Measurements from ENCODE around the gene CDHR3. TPM values are rescaled to one million over a fixed set of nuclear protein-coding genes. Genes with fewer than 3 reads are reported as not detected.

The CDHR3 gene
- total and polyA plus RNA-seq, 4 donors, result 1.0 to 10.5 (median 1.8) TPM

- no peak overlapping the region for H3K27ac ChIP-seq (ENCODE audit: low read depth in 1 of 2, low read length in 2 of 2)
- no peaks in the 10 kb centered on the region for H3K9me3 ChIP-seq (ENCODE audit: control insufficient read depth in 4 of 4, low read length in 3 of 4)
- H3K4me3 ChIP-seq (ENCODE audit: low read depth in 1 of 3, low read length in 3 of 3), result no peak overlapping the region
- peaks cover 0 to 3% (median 0%) of the 10 kb centered on the region in 4 donors for H3K4me1 ChIP-seq (ENCODE audit: control insufficient read depth in 4 of 4, insufficient read depth in 4 of 4, low read length in 3 of 4)
- H3K36me3 ChIP-seq (ENCODE audit: control insufficient read depth in 4 of 4, insufficient read depth in 3 of 4, low read depth in 1 of 4, low read length in 3 of 4), result no peaks in the 10 kb centered on the region
- TF ChIP-seq TAF1 (conservative IDR thresholded peaks at IDR 0.05) (no peak), RXRA (IDR thresholded peaks at IDR 0.05) (no peak), JUND (IDR thresholded peaks at IDR 0.05) (no peak), HNF4G (IDR thresholded peaks at IDR 0.05) (no peak), REST (IDR thresholded peaks at IDR 0.05) (no peak), SP1 (IDR thresholded peaks at IDR 0.05) (no peak), EGR1 (IDR thresholded peaks at IDR 0.05; ENCODE audit: low read depth in 2 of 2) (no peak), MAX (IDR thresholded peaks at IDR 0.05) (no peak), FOXA1 (IDR thresholded peaks at IDR 0.05) (no peak), CTCF (IDR thresholded peaks at IDR 0.05; ENCODE audit: low read depth, low read length, missing input control) (no peak), NR2F2 (IDR thresholded peaks at IDR 0.05) (no peak)
- no peaks in the 10 kb centered on the region for H3K27me3 ChIP-seq (ENCODE audit: control insufficient read depth in 4 of 4, insufficient read depth in 4 of 4, low read length in 3 of 4)
- H3K9ac ChIP-seq (ENCODE audit: low read depth in 1 of 2, low read length in 2 of 2), result no peak overlapping the region
- WGBS, result 93% methylated on average over 8 of the region's 8 CpGs
- no peak for DNase-seq (ENCODE audit: low spot score)
Observed at GRCh38 chr7:106012935-106013439, 49.9 kb downstream of the CDHR3 start.

GRCh38 chr7:106015381-106016218 lies 52.5 kb downstream of the CDHR3 start:
- Histone ChIP-seq H3K9me3 (ENCODE audit: control insufficient read depth in 4 of 4, low read length in 3 of 4) (no peaks in the 10 kb centered on the region), H3K4me3 (ENCODE audit: low read depth in 1 of 3, low read length in 3 of 3) (no peak overlapping the region), H3K27ac (ENCODE audit: low read depth in 1 of 2, low read length in 2 of 2) (no peak overlapping the region), H3K9ac (ENCODE audit: low read depth in 1 of 2, low read length in 2 of 2) (no peak overlapping the region), H3K4me1 (ENCODE audit: control insufficient read depth in 4 of 4, insufficient read depth in 4 of 4, low read length in 3 of 4) (no peaks in the 10 kb centered on the region), H3K36me3 (ENCODE audit: control insufficient read depth in 4 of 4, insufficient read depth in 3 of 4, low read depth in 1 of 4, low read length in 3 of 4) (no peaks in the 10 kb centered on the region), H3K27me3 (ENCODE audit: control insufficient read depth in 4 of 4, insufficient read depth in 4 of 4, low read length in 3 of 4) (no peaks in the 10 kb centered on the region)
- no peak for DNase-seq (ENCODE audit: low spot score)
- WGBS, result 87% methylated on average over 11 of the region's 11 CpGs
- no peak for TF ChIP-seq RXRA (IDR thresholded peaks at IDR 0.05)
- no peak for TF ChIP-seq TAF1 (conservative IDR thresholded peaks at IDR 0.05)
- TF ChIP-seq ATF3 (IDR thresholded peaks at IDR 0.05), result no peak
- TF ChIP-seq NR2F2 (IDR thresholded peaks at IDR 0.05), result no peak
- no peak for TF ChIP-seq ZBTB33 (IDR thresholded peaks at IDR 0.05)
- no peak for TF ChIP-seq YY1 (IDR thresholded peaks at IDR 0.05)
- no peak for TF ChIP-seq JUND (IDR thresholded peaks at IDR 0.05)
- no peak for TF ChIP-seq FOXA2 (IDR thresholded peaks at IDR 0.05)
- no peak for TF ChIP-seq FOXA1 (IDR thresholded peaks at IDR 0.05)
- no peak for TF ChIP-seq REST (IDR thresholded peaks at IDR 0.05)
- TF ChIP-seq EGR1 (IDR thresholded peaks at IDR 0.05; ENCODE audit: low read depth in 2 of 2), result no peak
- TF ChIP-seq CTCF (IDR thresholded peaks at IDR 0.05; ENCODE audit: low read depth, low read length, missing input control), result no peak
- no peak for TF ChIP-seq HNF4A (conservative IDR thresholded peaks at IDR 0.05)
- TF ChIP-seq HNF4G (IDR thresholded peaks at IDR 0.05), result no peak

Data from liver (tissue), 9 donors.